H1 (cell line): ENCODE results near the gene PTCD3. TPM values are rescaled to one million over a fixed set of nuclear protein-coding genes. Genes with fewer than 3 reads are reported as not detected.

ENCODE experiments used
- CTCF ChIA-PET: fragments of 300-600 bp; sonication (Branson Sonifier 250); formaldehyde crosslinking; loops from one replicate; lab custom pipeline; 2021; ENCODE audit not compliant: partially characterized antibody; lab: Charles Lee
- POLR2A ChIA-PET: fragments of 300-600 bp; sonication (Branson Sonifier 250); formaldehyde crosslinking; loops from one replicate; lab custom pipeline; 2021; ENCODE audit warnings: inconsistent platforms; ENCODE audit not compliant: partially characterized antibody; lab: Charles Lee
- DNase-seq, 2 experiments: peaks; one replicate each; pipeline versions ENCODE4 v3.0.0 to v3.0.0-alpha.2; 2010 to 2022; ENCODE audit warnings: low spot score in 2 of 2, low read depth in 1 of 2, mixed read lengths in 1 of 2
- FAIRE-seq: peaks from 2 replicates; lab custom pipeline; 2011; peaks lifted over from hg19 to GRCh38; lab: Jason Lieb, UNC
- H2AFZ ChIP-seq: 2 replicates; pipeline ENCODE4 v1.8.1; 2012; ENCODE audit warnings: low read length, inconsistent platforms
- H2AK5ac ChIP-seq: 2 replicates; pipeline ENCODE4 v1.6.1; 2013; ENCODE audit warnings: low read depth, low read length
- H2BK120ac ChIP-seq: replicated peaks from 2 replicates; pipeline ENCODE3; 2013; ENCODE audit warnings: low read depth, low read length, inconsistent platforms
- H2BK12ac ChIP-seq: 2 replicates; pipeline ENCODE4 v1.6.1; 2013; ENCODE audit warnings: low read depth, low read length
- H2BK15ac ChIP-seq: 2 replicates; pipeline ENCODE4 v1.6.1; 2013; ENCODE audit warnings: low read length
- H2BK20ac ChIP-seq: 2 replicates; pipeline ENCODE4 v1.6.1; 2013; ENCODE audit warnings: low read length
- H2BK5ac ChIP-seq: 2 replicates; pipeline ENCODE4 v1.6.1; 2013; ENCODE audit warnings: low read depth, low read length
- H3K14ac ChIP-seq: 2 replicates; pipeline ENCODE4 v1.6.1; 2013; ENCODE audit warnings: inconsistent platforms; ENCODE audit not compliant: insufficient read length
- H3K18ac ChIP-seq: 2 replicates; pipeline ENCODE4 v1.6.1; 2013; ENCODE audit warnings: low read length; ENCODE audit errors: extremely low read depth
- H3K23ac ChIP-seq: 2 replicates; pipeline ENCODE4 v1.6.1; 2013; ENCODE audit warnings: inconsistent platforms; ENCODE audit not compliant: insufficient read length
- H3K23me2 ChIP-seq: 2 replicates; pipeline ENCODE4 v1.6.1; 2013; ENCODE audit warnings: low read depth, low read length
- H3K27ac ChIP-seq: 2 replicates; pipeline ENCODE4 v1.6.1; 2011; ENCODE audit warnings: low read depth, low read length, inconsistent platforms
- H3K27me3 ChIP-seq, 4 experiments: replicated peaks in 1 of 4; 1 replicate in 1 of 4; 2 replicates in 3 of 4; pipeline versions ENCODE4 v1.6.1 to v1.8.1; 2011 to 2013; ENCODE audit warnings: low read length in 3 of 4, mild to moderate bottlenecking in 3 of 4, inconsistent platforms in 2 of 4, mixed read lengths in 2 of 4, moderate library complexity in 1 of 4; ENCODE audit not compliant: control insufficient read depth in 3 of 4, insufficient read depth in 3 of 4; ENCODE audit errors: extremely low read depth in 1 of 4
- H3K36me3 ChIP-seq, 4 experiments: 2 replicates each; pipeline versions ENCODE4 v1.6.1 to v1.8.1; 2011 to 2013; ENCODE audit warnings: mild to moderate bottlenecking in 4 of 4, low read length in 3 of 4, moderate library complexity in 2 of 4, control low read depth in 1 of 4, inconsistent platforms in 1 of 4; ENCODE audit not compliant: insufficient read depth in 4 of 4, control insufficient read depth in 2 of 4
- H3K4ac ChIP-seq: replicated peaks from 2 replicates; pipeline ENCODE3; 2013; ENCODE audit warnings: low read length, low read depth, mixed read lengths, inconsistent platforms; ENCODE audit not compliant: insufficient read length
- H3K4me1 ChIP-seq, 4 experiments: replicated peaks in 1 of 4; 1 replicate in 1 of 4; 2 replicates in 3 of 4; pipeline versions ENCODE4 v1.6.1 to v1.8.1; 2011 to 2013; ENCODE audit warnings: low read length in 3 of 4, inconsistent platforms in 2 of 4, mixed read lengths in 1 of 4; ENCODE audit not compliant: insufficient read depth in 4 of 4, control insufficient read depth in 3 of 4
- H3K4me2 ChIP-seq, 2 experiments: 2 replicates each; pipeline versions ENCODE4 v1.6.1 to v1.8.1; 2011 to 2013; ENCODE audit warnings: low read depth in 2 of 2, low read length in 2 of 2, control low read depth in 1 of 2, inconsistent platforms in 1 of 2, mild to moderate bottlenecking in 1 of 2; ENCODE audit not compliant: insufficient read depth in 1 of 2
- H3K4me3 ChIP-seq, 4 experiments: fragments of 200-600, 300-600 bp in 1 of 4; sonication (generic), shearing (Covaris generic), sonication (Bioruptor Twin) in 1 of 4; 2 replicates each; pipeline versions ENCODE4 v1.5.1 to v1.8.1; 2011 to 2016; ENCODE audit warnings: low read length in 4 of 4, low read depth in 3 of 4, control low read depth in 2 of 4, inconsistent platforms in 2 of 4, mild to moderate bottlenecking in 2 of 4, mixed read lengths in 1 of 4, moderate library complexity in 1 of 4; ENCODE audit not compliant: insufficient read depth in 2 of 4; ENCODE audit errors: extremely low read depth in 1 of 4
- H3K56ac ChIP-seq: replicated peaks from 2 replicates; pipeline ENCODE3; 2013; ENCODE audit warnings: low read depth, mild to moderate bottlenecking, mixed read lengths, low read length, inconsistent platforms; ENCODE audit not compliant: insufficient read length
- H3K79me1 ChIP-seq: 2 replicates; pipeline ENCODE4 v1.6.1; 2013; ENCODE audit warnings: low read depth, low read length, control low read depth
- H3K79me2 ChIP-seq, 2 experiments: 2 replicates each; pipeline versions ENCODE4 v1.6.1 to v1.8.1; 2012 to 2013; ENCODE audit warnings: low read length in 2 of 2, mild to moderate bottlenecking in 2 of 2, inconsistent platforms in 1 of 2; ENCODE audit not compliant: insufficient read depth in 2 of 2, control insufficient read depth in 1 of 2
- H3K9ac ChIP-seq, 4 experiments: replicated peaks in 1 of 4; 1 replicate in 1 of 4; 2 replicates in 3 of 4; pipeline versions ENCODE4 v1.6.1 to v1.8.1; 2011 to 2013; ENCODE audit warnings: low read depth in 3 of 4, low read length in 3 of 4, control low read depth in 2 of 4, mild to moderate bottlenecking in 2 of 4, moderate library complexity in 2 of 4, inconsistent platforms in 1 of 4; ENCODE audit errors: extremely low read depth in 1 of 4
- H3K9me3 ChIP-seq, 2 experiments: 2 replicates each; pipeline versions ENCODE4 v1.6.1 to v1.8.1; 2012 to 2013; ENCODE audit warnings: mild to moderate bottlenecking in 2 of 2, moderate library complexity in 2 of 2, control low read depth in 1 of 2, inconsistent platforms in 1 of 2, low read depth in 1 of 2, low read length in 1 of 2, mixed read lengths in 1 of 2; ENCODE audit not compliant: insufficient read depth in 2 of 2
- H4K20me1 ChIP-seq, 2 experiments: replicated peaks in 1 of 2; 2 replicates each; pipeline versions ENCODE3 to v1.8.1; 2011 to 2013; ENCODE audit warnings: inconsistent platforms in 2 of 2, low read length in 2 of 2, mild to moderate bottlenecking in 1 of 2; ENCODE audit not compliant: insufficient read depth in 2 of 2, control insufficient read depth in 1 of 2
- H4K5ac ChIP-seq: 2 replicates; pipeline ENCODE4 v1.6.1; 2013; ENCODE audit warnings: low read length, low read depth, mixed read lengths, inconsistent platforms; ENCODE audit not compliant: insufficient read length
- H4K8ac ChIP-seq: 2 replicates; pipeline ENCODE4 v1.8.0; 2013; ENCODE audit warnings: mild to moderate bottlenecking, moderate library complexity, low read length, inconsistent platforms; ENCODE audit not compliant: insufficient read depth; ENCODE audit errors: extremely low read depth
- H4K91ac ChIP-seq: replicated peaks from 2 replicates; pipeline ENCODE3; 2013; ENCODE audit warnings: low read length, mixed read lengths, inconsistent platforms; ENCODE audit not compliant: insufficient read length
- ATF2 ChIP-seq: IDR thresholded peaks from 2 replicates; pipeline ENCODE4 v1.6.1; 2012; ENCODE audit warnings: low read length, inconsistent platforms
- CHD2 ChIP-seq: IDR thresholded peaks from 2 replicates; pipeline ENCODE4 v1.6.1; 2012; ENCODE audit warnings: low read length, improper control_type of control experiment
- GABPA ChIP-seq: IDR thresholded peaks from 2 replicates; pipeline ENCODE4 v1.6.1; 2011; ENCODE audit warnings: mild to moderate bottlenecking, low read length, moderate library complexity, borderline replicate concordance; ENCODE audit not compliant: insufficient read depth
- JUN ChIP-seq: IDR thresholded peaks from 2 replicates; pipeline ENCODE4 v1.6.1; 2011; ENCODE audit warnings: low read depth, mild to moderate bottlenecking, improper control_type of control experiment, low read length
- MAX ChIP-seq: IDR thresholded peaks from 2 replicates; pipeline ENCODE4 v1.6.1; 2012; ENCODE audit warnings: inconsistent platforms
- RAD21 ChIP-seq, 2 experiments: IDR thresholded peaks in 1 of 2; conservative IDR thresholded peaks in 1 of 2; 2 replicates each; pipeline ENCODE4 v1.6.1; 2011; ENCODE audit warnings: low read depth in 2 of 2, low read length in 2 of 2, improper control_type of control experiment in 1 of 2, inconsistent platforms in 1 of 2, mild to moderate bottlenecking in 1 of 2, moderate library complexity in 1 of 2
- SIRT6 ChIP-seq: IDR thresholded peaks from one replicate; pipeline ENCODE4 v1.7.1; 2012; ENCODE audit warnings: low read length, inconsistent platforms
- SUZ12 ChIP-seq: fragments of 200-600 bp; sonication (generic); IDR thresholded peaks from 2 replicates; pipeline ENCODE4 v1.6.1; 2012; ENCODE audit warnings: mild to moderate bottlenecking, inconsistent platforms, low read length, moderate library complexity, mixed read lengths
- TAF7 ChIP-seq: optimal IDR thresholded peaks from 2 replicates; pipeline ENCODE3; 2011; ENCODE audit warnings: low read depth, mild to moderate bottlenecking, inconsistent platforms, low read length, moderate library complexity, borderline replicate concordance
- TCF12 ChIP-seq: IDR thresholded peaks from 2 replicates; pipeline ENCODE4 v1.6.1; 2011; ENCODE audit warnings: low read depth, mild to moderate bottlenecking, low read length
- WGBS, 2 experiments: shearing (Covaris generic) in 1 of 2; methylation state at CpG; one replicate each; pipeline versions ENCODE4 v1.1.6 to v1.1.7; 2013 to 2015; ENCODE audit warnings: low lambda C conversion rate in 2 of 2, mixed read lengths in 2 of 2, inconsistent platforms in 1 of 2, low coverage in 1 of 2, missing lambda C conversion rate in 1 of 2; ENCODE audit not compliant: insufficient replicate concordance in 2 of 2, insufficient coverage in 1 of 2, insufficient read length in 1 of 2; ENCODE audit errors: extremely low coverage in 1 of 2, missing lambda C conversion rate in 1 of 2; 5-methylcytosine and 5-hydroxymethylcytosine counted together
- polyA plus RNA-seq, 7 experiments: library from polyadenylated mRNA; depleted of rRNA in 3 of 7; stranded (reverse) in 5 of 7; unstranded in 2 of 7; fragments of >200 nt in 5 of 7; fragments of 200-250 nt in 2 of 7; gene quantifications; 1 replicate in 5 of 7; 2 replicates in 1 of 7; 4 replicates in 1 of 7; pipeline versions ENCODE4 v1.2.1 to v1.2.3, GENCODE V29; 2011 to 2013; ENCODE audit warnings: missing spikeins in 2 of 7, mixed read lengths in 2 of 7
- total RNA-seq: library from RNA; stranded (reverse); fragmentation: NEBNext Ultra II Directional; extraction: Animal tissue kit (Norgen Biotek cat#: 25700); gene quantifications from 2 replicates; pipeline ENCODE4 v1.2.1, GENCODE V29; 2021
- TF ChIP-seq, protein P1 (sequence below): IDR thresholded peaks from 2 replicates; pipeline ENCODE4 v1.6.1; 2012; ENCODE audit warnings: inconsistent platforms

PTCD3 gene
- total and polyA plus RNA-seq, 2 of the 8 experiments (the other 6 are each of a cell fraction or from before 2014, with no cell fraction given) = 64.3 to 192 TPM

- 97% methylated on average over 2 of the region's 2 CpGs; no CpG with 5 or more reads in 1 of the 2 experiments for WGBS, 2 experiments
- H3K23ac ChIP-seq = no peak overlapping the region
- H3K36me3 ChIP-seq = peaks cover 25 to 72% (median 62%) of the 10 kb centered on the region in 4 experiments
- H3K14ac ChIP-seq = no peak overlapping the region
- no peak overlapping the region for H2BK120ac ChIP-seq
- H3K4ac ChIP-seq = no peak overlapping the region
- H2AK5ac ChIP-seq = no peak overlapping the region
- H2BK5ac ChIP-seq = no peak overlapping the region
- H3K27ac ChIP-seq = no peak overlapping the region
- H4K91ac ChIP-seq = no peak overlapping the region
- H3K79me2 ChIP-seq = no peaks in the 10 kb centered on the region
- no peak overlapping the region for H3K4me3 ChIP-seq
- H3K23me2 ChIP-seq = no peaks in the 10 kb centered on the region
- H2BK12ac ChIP-seq = no peak overlapping the region
- ChIA-PET CTCF (interaction anchor here (1.4 to 1.9 kb wide), 2 partner anchors 9 to 17 kb away, joined by 5 to 8 read pairs; no protein-coding TSS in a partner anchor), POLR2A (interaction anchor here (1.0 kb wide), 1 partner anchor 36 kb away, joined by 3 read pairs; the partner anchor contains the start of gene PTCD3)
- no peaks in the 10 kb centered on the region for H3K9me3 ChIP-seq
- H3K4me2 ChIP-seq = no peak overlapping the region
- FAIRE-seq (no peak), DNase-seq (no peak)
- no peaks in the 10 kb centered on the region for H3K79me1 ChIP-seq
- no peaks in the 10 kb centered on the region for H3K27me3 ChIP-seq
- H2BK15ac ChIP-seq = no peak overlapping the region
- H3K56ac ChIP-seq = no peak overlapping the region
- H3K9ac ChIP-seq = no peak overlapping the region
- H4K5ac ChIP-seq = no peak overlapping the region
- no peak overlapping the region for H2AFZ ChIP-seq
- H4K8ac ChIP-seq = no peak overlapping the region
- no peak overlapping the region for H2BK20ac ChIP-seq
- H3K4me1 ChIP-seq = no peaks in the 10 kb centered on the region
- H4K20me1 ChIP-seq = peaks cover 0 to 8% of the 10 kb centered on the region in 2 experiments
- no peak overlapping the region for H3K18ac ChIP-seq
- TF ChIP-seq ATF2 (no peak), CHD2 (no peak), SUZ12 (no peak), JUN (no peak), TAF7 (no peak), RAD21 (IDR thresholded peaks at IDR 0.05 in 1 of 2, conservative IDR thresholded peaks at IDR 0.05 in 1 of 2; ENCODE audit: low read depth in 2 of 2, low read length in 2 of 2) (no peak), TCF12 (no peak), SIRT6 (no peak), GABPA (no peak), MAX (no peak)
- TF ChIP-seq, protein P1, sequence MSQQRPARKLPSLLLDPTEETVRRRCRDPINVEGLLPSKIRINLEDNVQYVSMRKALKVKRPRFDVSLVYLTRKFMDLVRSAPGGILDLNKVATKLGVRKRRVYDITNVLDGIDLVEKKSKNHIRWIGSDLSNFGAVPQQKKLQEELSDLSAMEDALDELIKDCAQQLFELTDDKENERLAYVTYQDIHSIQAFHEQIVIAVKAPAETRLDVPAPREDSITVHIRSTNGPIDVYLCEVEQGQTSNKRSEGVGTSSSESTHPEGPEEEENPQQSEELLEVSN = no peak
Measured at GRCh38 chr2:86070868-86071267, 35.2 kb upstream of the PTCD3 start.
